Muscle of leg (tissue), 11 donors: ENCODE data around the gene GMDS. TPM values are rescaled to one million over a fixed set of nuclear protein-coding genes. Genes with fewer than 3 reads are reported as not detected.

Source experiments
- DNase-seq: peaks from one replicate; pipeline ENCODE4 v3.0.0; 2013
- H3K27ac ChIP-seq: one replicate; pipeline ENCODE4 v1.5.1; 2013; ENCODE audit warnings: mild to moderate bottlenecking, low read length, control low read depth
- H3K27me3 ChIP-seq: one replicate; pipeline ENCODE4 v1.6.1; 2013; ENCODE audit warnings: low read length; ENCODE audit not compliant: control insufficient read depth, insufficient read depth
- H3K36me3 ChIP-seq: one replicate; pipeline ENCODE4 v1.6.1; 2013; ENCODE audit warnings: low read length; ENCODE audit not compliant: control insufficient read depth, insufficient read depth
- H3K4me1 ChIP-seq: one replicate; pipeline ENCODE4 v1.6.1; 2013; ENCODE audit warnings: low read length; ENCODE audit not compliant: control insufficient read depth, insufficient read depth
- H3K4me3 ChIP-seq: one replicate; pipeline ENCODE4 v1.5.1; 2013; ENCODE audit warnings: low read length, control low read depth
- H3K9me3 ChIP-seq: replicated peaks from 2 replicates; pipeline ENCODE4 v1.6.1; 2013; ENCODE audit warnings: low read depth, low read length; ENCODE audit not compliant: control insufficient read depth
- WGBS: methylation state at CpG from one replicate; pipeline ENCODE4 v1.1.5; 2013; ENCODE audit warnings: missing lambda C conversion rate; ENCODE audit not compliant: insufficient coverage; 5-methylcytosine and 5-hydroxymethylcytosine counted together
- polyA plus RNA-seq, 8 donors: library from polyadenylated mRNA; unstranded; fragments of 120-200 nt; gene quantifications; one replicate each; pipeline versions ENCODE4 v1.2.1 to v1.2.3, GENCODE V29; 2013; ENCODE audit warnings: inconsistent platforms in 1 of 8, low replicate concordance in 1 of 8; ENCODE audit not compliant: insufficient read length in 8 of 8, insufficient read depth in 1 of 8
- total RNA-seq: library from RNA; stranded (reverse); fragments of 120-200 nt; gene quantifications from one replicate; pipeline ENCODE4 v1.2.4, GENCODE V29; 2013

GMDS gene
- total and polyA plus RNA-seq, 9 donors: 3.9 to 17.0 (median 11.9) TPM

GRCh38 chr6:1815827-1816452 is 429.5 kb downstream of the GMDS start:
- Histone ChIP-seq H3K9me3 (no peaks in the 10 kb centered on the region), H3K4me1 (no peaks in the 10 kb centered on the region), H3K36me3 (no peaks in the 10 kb centered on the region), H3K27ac (no peak overlapping the region), H3K27me3 (no peaks in the 10 kb centered on the region), H3K4me3 (no peak overlapping the region)
- WGBS: 70% methylated on average over 3 of the region's 8 CpGs
- no peak for DNase-seq

- DNase-seq: no peak
- Histone ChIP-seq H3K4me1 (no peaks in the 10 kb centered on the region), H3K36me3 (no peaks in the 10 kb centered on the region), H3K27me3 (no peaks in the 10 kb centered on the region), H3K9me3 (no peaks in the 10 kb centered on the region), H3K27ac (no peak overlapping the region), H3K4me3 (no peak overlapping the region)
- WGBS: no CpG with 5 or more reads among the region's 4 CpGs
These were observed 431.1 kb downstream of the GMDS start for GRCh38 chr6:1814279-1814678.

GRCh38 chr6:1812487-1812886 is 432.9 kb downstream of the GMDS start:
- Histone ChIP-seq H3K27me3 (no peaks in the 10 kb centered on the region), H3K27ac (no peak overlapping the region), H3K36me3 (no peaks in the 10 kb centered on the region), H3K4me3 (no peak overlapping the region), H3K4me1 (no peaks in the 10 kb centered on the region), H3K9me3 (no peaks in the 10 kb centered on the region)
- WGBS: no CpG with 5 or more reads among the region's 2 CpGs
- no peak for DNase-seq

GRCh38 chr6:1812034-1812433 is 433.4 kb downstream of the GMDS start:
- WGBS: 87% methylated on average over 7 of the region's 7 CpGs
- Histone ChIP-seq H3K27me3 (no peaks in the 10 kb centered on the region), H3K9me3 (no peaks in the 10 kb centered on the region)

GRCh38 chr6:1810880-1811279 is 434.5 kb downstream of the GMDS start:
- Histone ChIP-seq H3K27ac (no peak overlapping the region), H3K36me3 (no peaks in the 10 kb centered on the region), H3K9me3 (no peaks in the 10 kb centered on the region), H3K4me1 (no peaks in the 10 kb centered on the region), H3K4me3 (no peak overlapping the region), H3K27me3 (no peaks in the 10 kb centered on the region)
- no peak for DNase-seq
- no CpG with 5 or more reads among the region's 2 CpGs for WGBS

More at GRCh38 chr6:1812034-1812433, 433.4 kb downstream of the GMDS start:
- no peak overlapping the region for H3K27ac ChIP-seq
- H3K36me3 ChIP-seq: no peaks in the 10 kb centered on the region
- DNase-seq: no peak
- no peaks in the 10 kb centered on the region for H3K4me1 ChIP-seq
- H3K4me3 ChIP-seq: no peak overlapping the region

GRCh38 chr6:1809291-1809988 is 436.0 kb downstream of the GMDS start:
- Histone ChIP-seq H3K27ac (no peak overlapping the region), H3K9me3 (no peaks in the 10 kb centered on the region), H3K27me3 (no peaks in the 10 kb centered on the region), H3K36me3 (no peaks in the 10 kb centered on the region), H3K4me1 (no peaks in the 10 kb centered on the region), H3K4me3 (no peak overlapping the region)
- WGBS: 67% methylated on average over 1 of the region's 11 CpGs
- no peak for DNase-seq

- WGBS: 100% methylated on average over 3 of the region's 6 CpGs
- H3K27ac ChIP-seq: no peak overlapping the region
- DNase-seq: no peak
- no peaks in the 10 kb centered on the region for H3K27me3 ChIP-seq
- no peaks in the 10 kb centered on the region for H3K9me3 ChIP-seq
- H3K4me1 ChIP-seq: peaks cover 6% of the 10 kb centered on the region
- H3K4me3 ChIP-seq: no peak overlapping the region
- no peaks in the 10 kb centered on the region for H3K36me3 ChIP-seq
These were observed 438.5 kb downstream of the GMDS start for GRCh38 chr6:1806935-1807334.

GRCh38 chr6:1802491-1803395 is 442.7 kb downstream of the GMDS start:
- H3K27ac ChIP-seq: no peak overlapping the region
- 37% methylated on average over 8 of the region's 17 CpGs for WGBS
- H3K4me3 ChIP-seq: no peak overlapping the region
- no peaks in the 10 kb centered on the region for H3K36me3 ChIP-seq
- peak; percentile 66 for DNase-seq
- peaks cover 9% of the 10 kb centered on the region for H3K4me1 ChIP-seq
- no peaks in the 10 kb centered on the region for H3K9me3 ChIP-seq
- no peaks in the 10 kb centered on the region for H3K27me3 ChIP-seq

GRCh38 chr6:1801401-1801800 is 444.0 kb downstream of the GMDS start:
- Histone ChIP-seq H3K36me3 (no peaks in the 10 kb centered on the region), H3K4me1 (peaks cover 9% of the 10 kb centered on the region), H3K27ac (no peak overlapping the region), H3K4me3 (no peak overlapping the region), H3K27me3 (no peaks in the 10 kb centered on the region), H3K9me3 (no peaks in the 10 kb centered on the region)
- peak; percentile 64 for DNase-seq
- WGBS: no CpG with 5 or more reads among the region's 7 CpGs

- H3K27ac ChIP-seq: no peak overlapping the region
- H3K27me3 ChIP-seq: no peaks in the 10 kb centered on the region
- H3K9me3 ChIP-seq: no peaks in the 10 kb centered on the region
- DNase-seq: no peak
- WGBS: 89% methylated on average over 3 of the region's 4 CpGs
- no peaks in the 10 kb centered on the region for H3K36me3 ChIP-seq
- H3K4me3 ChIP-seq: no peak overlapping the region
- peaks cover 9% of the 10 kb centered on the region for H3K4me1 ChIP-seq
These were observed 444.6 kb downstream of the GMDS start for GRCh38 chr6:1800845-1801244.
